Caco-2 (cell line): Measurements from ENCODE around the gene HES7. TPM values are rescaled to one million over a fixed set of nuclear protein-coding genes. Genes with fewer than 3 reads are reported as not detected.

Experiments used
- BruUV-seq: library from RNA; stranded (reverse); fragments of 400-500 nt; replicated peaks from 2 replicates; lab custom pipeline; 2021; lab: Mats Ljungman, UMichigan
- CTCF ChIA-PET: fragments of 300-600 bp; sonication (Branson Sonifier 250); formaldehyde crosslinking; loops from one replicate; lab custom pipeline; 2022; ENCODE audit warnings: antibody characterized with exemption; lab: Charles Lee
- POLR2A ChIA-PET: fragments of 300-600 bp; sonication (Branson Sonifier 250); formaldehyde crosslinking; loops from one replicate; lab custom pipeline; 2022; ENCODE audit warnings: antibody characterized with exemption; lab: Charles Lee
- DNase-seq, 2 experiments: peaks; one replicate each; pipeline versions ENCODE4 v3.0.0 to v3.0.0-alpha.2; 2020 to 2022
- H3K27me3 ChIP-seq: replicated peaks from 2 replicates; pipeline ENCODE4 v1.6.0; 2011; ENCODE audit warnings: low read length; ENCODE audit not compliant: control insufficient read depth, insufficient read depth
- H3K36me3 ChIP-seq: 2 replicates; pipeline ENCODE4 v1.5.1; 2011; ENCODE audit warnings: low read length; ENCODE audit not compliant: control insufficient read depth, insufficient read depth
- H3K4me1 ChIP-seq: fragments of 250-450 bp; sonication (Bioruptor Pico); 2 replicates; pipeline ENCODE4 v1.5.1; 2020; ENCODE audit warnings: mild to moderate bottlenecking
- H3K4me3 ChIP-seq: 2 replicates; pipeline ENCODE4 v1.5.1; 2011; ENCODE audit warnings: low read depth, mild to moderate bottlenecking, control low read depth, low read length
- H3K9me3 ChIP-seq: fragments of 250-450 bp; sonication (Bioruptor Pico); 2 replicates; pipeline ENCODE4 v1.5.1; 2020; ENCODE audit warnings: mild to moderate bottlenecking, moderate library complexity
- H3K27ac Mint-ChIP-seq: one replicate; pipeline ENCODE4 v1.8.0; 2022; ENCODE audit warnings: mixed read lengths; ENCODE audit not compliant: unreplicated experiment
- H3K27me3 Mint-ChIP-seq: one replicate; pipeline ENCODE4 v1.8.0; 2022; ENCODE audit warnings: mixed read lengths; ENCODE audit not compliant: insufficient read depth, unreplicated experiment
- H3K36me3 Mint-ChIP-seq: one replicate; pipeline ENCODE4 v1.8.0; 2022; ENCODE audit warnings: mild to moderate bottlenecking, mixed read lengths; ENCODE audit not compliant: insufficient read depth, unreplicated experiment
- H3K4me1 Mint-ChIP-seq: one replicate; pipeline ENCODE4 v1.8.0; 2022; ENCODE audit warnings: low read depth, mixed read lengths; ENCODE audit not compliant: unreplicated experiment
- H3K4me3 Mint-ChIP-seq: one replicate; pipeline ENCODE4 v1.8.0; 2022; ENCODE audit warnings: mild to moderate bottlenecking, moderate library complexity, mixed read lengths; ENCODE audit not compliant: unreplicated experiment
- H3K9me3 Mint-ChIP-seq: one replicate; pipeline ENCODE4 v1.8.0; 2022; ENCODE audit warnings: mixed read lengths; ENCODE audit not compliant: unreplicated experiment
- CTCF ChIP-seq, 2 experiments: fragments of 200-600 bp in 1 of 2; IDR thresholded peaks; 1 replicate in 1 of 2; 2 replicates in 1 of 2; pipeline versions ENCODE4 v1.5.1 to v1.8.0; 2011 to 2022; ENCODE audit warnings: antibody characterized with exemption in 1 of 2, control low read depth in 1 of 2, inconsistent platforms in 1 of 2, low read depth in 1 of 2, low read length in 1 of 2, mild to moderate bottlenecking in 1 of 2, moderate library complexity in 1 of 2; ENCODE audit not compliant: insufficient read depth in 1 of 2, severe bottlenecking in 1 of 2, unreplicated experiment in 1 of 2
- intact Hi-C: fragments of 100-400 bp; cut with micrococcal nuclease; formaldehyde crosslinking; loops from one replicate; pipeline ENCODE4 v1.10.0; 2022; ENCODE audit not compliant: unreplicated experiment
- total RNA-seq: library from RNA; stranded (reverse); gene quantifications from 2 replicates; pipeline ENCODE4 v1.2.3, GENCODE V29; 2022

HES7 gene
- total RNA-seq, 1 experiment from 2014 or later: not detected

- no TSS peak for BruUV-seq
- no peaks in the 10 kb centered on the region for H3K27me3 ChIP-seq
- POLR2A ChIA-PET: no interaction called here
Observed at GRCh38 chr17:8100763-8101162, 23.1 kb downstream of the HES7 start.

GRCh38 chr17:8100111-8100510, 23.8 kb downstream of the HES7 start:
- intact Hi-C loops: no loop called here
- POLR2A ChIA-PET: no interaction called here
- H3K27me3 Mint-ChIP-seq: no peaks in the 10 kb centered on the region
- no peaks in the 10 kb centered on the region for H3K9me3 Mint-ChIP-seq
- DNase-seq: no peak
- no peaks in the 10 kb centered on the region for H3K4me1 Mint-ChIP-seq
- H3K27ac Mint-ChIP-seq: no peak overlapping the region
- Histone ChIP-seq H3K9me3 (no peaks in the 10 kb centered on the region), H3K27me3 (no peaks in the 10 kb centered on the region), H3K36me3 (no peaks in the 10 kb centered on the region), H3K4me3 (no peak overlapping the region), H3K4me1 (no peaks in the 10 kb centered on the region)
- TF ChIP-seq CTCF (IDR thresholded peaks at IDR 0.05; ENCODE audit: insufficient read depth in 1 of 2, low read depth in 1 of 2, low read length in 1 of 2, severe bottlenecking in 1 of 2, unreplicated experiment in 1 of 2): no peak
- CTCF ChIA-PET: no interaction called here
- H3K36me3 Mint-ChIP-seq: no peaks in the 10 kb centered on the region
- no TSS peak for BruUV-seq
- H3K4me3 Mint-ChIP-seq: no peak overlapping the region

More at GRCh38 chr17:8100763-8101162, 23.1 kb downstream of the HES7 start:
- Histone ChIP-seq H3K36me3 (no peaks in the 10 kb centered on the region), H3K9me3 (no peaks in the 10 kb centered on the region), H3K4me3 (no peak overlapping the region), H3K4me1 (no peaks in the 10 kb centered on the region)
- peaks cover 1% of the 10 kb centered on the region for H3K4me1 Mint-ChIP-seq
- no peak for TF ChIP-seq CTCF (IDR thresholded peaks at IDR 0.05; ENCODE audit: insufficient read depth in 1 of 2, low read depth in 1 of 2, low read length in 1 of 2, severe bottlenecking in 1 of 2, unreplicated experiment in 1 of 2)
- no peaks in the 10 kb centered on the region for H3K27me3 Mint-ChIP-seq
- DNase-seq: no peak
- H3K4me3 Mint-ChIP-seq: no peak overlapping the region
- H3K36me3 Mint-ChIP-seq: no peaks in the 10 kb centered on the region
- CTCF ChIA-PET: interaction anchor here (0.6 to 0.7 kb wide), 2 partner anchors 11 to 42 kb away, joined by 3 read pairs; no protein-coding TSS in a partner anchor
- intact Hi-C loops: no loop called here
- H3K27ac Mint-ChIP-seq: no peak overlapping the region
- H3K9me3 Mint-ChIP-seq: no peaks in the 10 kb centered on the region

GRCh38 chr17:8096541-8096940, 27.4 kb downstream of the HES7 start:
- intact Hi-C loops: no loop called here
- Histone ChIP-seq H3K4me1 (no peaks in the 10 kb centered on the region), H3K9me3 (no peaks in the 10 kb centered on the region), H3K4me3 (no peak overlapping the region), H3K36me3 (no peaks in the 10 kb centered on the region), H3K27me3 (no peaks in the 10 kb centered on the region)
- no peaks in the 10 kb centered on the region for H3K36me3 Mint-ChIP-seq
- DNase-seq: no peak
- no TSS peak for BruUV-seq
- ChIA-PET CTCF (no interaction called here), POLR2A (no interaction called here)
- no peak for TF ChIP-seq CTCF (IDR thresholded peaks at IDR 0.05; ENCODE audit: insufficient read depth in 1 of 2, low read depth in 1 of 2, low read length in 1 of 2, severe bottlenecking in 1 of 2, unreplicated experiment in 1 of 2)
- no peak overlapping the region for H3K27ac Mint-ChIP-seq
- H3K9me3 Mint-ChIP-seq: no peaks in the 10 kb centered on the region
- H3K27me3 Mint-ChIP-seq: no peaks in the 10 kb centered on the region
- H3K4me3 Mint-ChIP-seq: no peak overlapping the region
- H3K4me1 Mint-ChIP-seq: no peaks in the 10 kb centered on the region
